ENCODE measurements around the gene ZNF83. TPM values are rescaled to one million over a fixed set of nuclear protein-coding genes. Genes with fewer than 3 reads are reported as not detected.

ZNF83 gene
- total RNA-seq, 1 experiment from 2014 or later = 5.3 TPM

DNA sequence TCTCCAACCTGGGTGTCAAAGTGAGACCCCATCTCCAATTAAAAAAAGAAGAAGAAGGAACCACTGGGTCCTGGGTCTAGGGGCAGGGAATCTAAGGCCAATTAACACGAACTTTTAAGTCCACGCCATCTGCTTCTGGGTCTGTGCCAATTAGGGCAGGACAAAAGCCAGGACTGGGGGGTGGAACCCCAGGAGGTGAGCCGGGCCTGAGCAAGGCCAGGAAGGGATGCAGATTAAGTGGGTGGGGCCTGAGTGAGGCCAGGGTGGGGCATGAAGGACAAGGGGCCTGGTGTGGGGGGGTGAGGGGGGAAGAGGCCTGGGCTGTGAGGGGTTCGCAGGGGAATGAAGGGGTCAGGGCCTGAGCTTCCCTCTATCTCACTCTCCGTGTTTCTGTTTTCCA is 26.3 kb upstream of the ZNF83 start:
- TF ChIP-seq, protein P1, sequence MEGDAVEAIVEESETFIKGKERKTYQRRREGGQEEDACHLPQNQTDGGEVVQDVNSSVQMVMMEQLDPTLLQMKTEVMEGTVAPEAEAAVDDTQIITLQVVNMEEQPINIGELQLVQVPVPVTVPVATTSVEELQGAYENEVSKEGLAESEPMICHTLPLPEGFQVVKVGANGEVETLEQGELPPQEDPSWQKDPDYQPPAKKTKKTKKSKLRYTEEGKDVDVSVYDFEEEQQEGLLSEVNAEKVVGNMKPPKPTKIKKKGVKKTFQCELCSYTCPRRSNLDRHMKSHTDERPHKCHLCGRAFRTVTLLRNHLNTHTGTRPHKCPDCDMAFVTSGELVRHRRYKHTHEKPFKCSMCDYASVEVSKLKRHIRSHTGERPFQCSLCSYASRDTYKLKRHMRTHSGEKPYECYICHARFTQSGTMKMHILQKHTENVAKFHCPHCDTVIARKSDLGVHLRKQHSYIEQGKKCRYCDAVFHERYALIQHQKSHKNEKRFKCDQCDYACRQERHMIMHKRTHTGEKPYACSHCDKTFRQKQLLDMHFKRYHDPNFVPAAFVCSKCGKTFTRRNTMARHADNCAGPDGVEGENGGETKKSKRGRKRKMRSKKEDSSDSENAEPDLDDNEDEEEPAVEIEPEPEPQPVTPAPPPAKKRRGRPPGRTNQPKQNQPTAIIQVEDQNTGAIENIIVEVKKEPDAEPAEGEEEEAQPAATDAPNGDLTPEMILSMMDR (IDR thresholded peaks at IDR 0.05; ENCODE audit: unreplicated experiment) = no peak
- no peak for DNase-seq
- CTCF ChIA-PET = interaction anchor here (0.6 kb wide), 1 partner anchor 525 kb away, joined by 3 read pairs; the partner anchor contains the start of gene ZNF616
- peaks cover 17% of the 10 kb centered on the region for H3K9me3 Mint-ChIP-seq (ENCODE audit: low read depth, unreplicated experiment)
- no peaks in the 10 kb centered on the region for H3K36me3 Mint-ChIP-seq (ENCODE audit: insufficient read depth, unreplicated experiment)
- H3K4me3 Mint-ChIP-seq (ENCODE audit: low read depth, unreplicated experiment) = no peak overlapping the region
- BruUV-seq (replicated peaks) = no TSS peak
- intact Hi-C loops (cut with micrococcal nuclease; ENCODE audit: unreplicated experiment) = no loop called here
- H3K4me1 Mint-ChIP-seq (ENCODE audit: low read depth, unreplicated experiment) = no peaks in the 10 kb centered on the region
- H3K27me3 Mint-ChIP-seq (ENCODE audit: unreplicated experiment) = no peaks in the 10 kb centered on the region
- no peak overlapping the region for H3K27ac Mint-ChIP-seq (ENCODE audit: unreplicated experiment)

DNA sequence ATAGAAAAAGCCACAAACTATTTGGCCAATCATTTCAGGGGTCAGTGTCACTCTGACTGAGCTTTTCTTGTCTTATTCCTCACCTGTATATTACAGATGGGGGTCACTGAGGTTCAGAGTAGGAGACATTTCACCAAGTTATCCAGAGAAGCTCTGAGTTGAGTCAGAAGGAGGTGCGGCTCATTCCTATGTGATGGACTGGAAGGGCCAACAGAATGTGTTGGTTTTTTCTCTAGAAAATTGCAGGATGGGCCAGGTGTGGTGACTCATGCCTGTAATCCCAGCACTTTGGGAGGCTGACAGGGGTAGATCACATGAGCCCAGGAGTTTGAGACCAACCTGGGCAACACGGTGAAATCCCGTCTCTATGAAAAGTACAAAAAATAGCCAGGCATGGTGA is 24.5 kb upstream of the ZNF83 start:
- intact Hi-C loops (cut with micrococcal nuclease; ENCODE audit: unreplicated experiment) = no loop called here
- H3K27me3 Mint-ChIP-seq (ENCODE audit: unreplicated experiment) = no peaks in the 10 kb centered on the region
- H3K9me3 Mint-ChIP-seq (ENCODE audit: low read depth, unreplicated experiment) = peaks cover 24% of the 10 kb centered on the region
- TF ChIP-seq, protein P1 (IDR thresholded peaks at IDR 0.05; ENCODE audit: unreplicated experiment) = no peak
- H3K4me3 Mint-ChIP-seq (ENCODE audit: low read depth, unreplicated experiment) = no peak overlapping the region
- no peak overlapping the region for H3K27ac Mint-ChIP-seq (ENCODE audit: unreplicated experiment)
- CTCF ChIA-PET = interaction anchor here (0.5 kb wide), 1 partner anchor 369 kb away, joined by 4 read pairs; no protein-coding TSS in a partner anchor
- DNase-seq = no peak
- no peaks in the 10 kb centered on the region for H3K4me1 Mint-ChIP-seq (ENCODE audit: low read depth, unreplicated experiment)
- BruUV-seq (replicated peaks) = no TSS peak
- no peaks in the 10 kb centered on the region for H3K36me3 Mint-ChIP-seq (ENCODE audit: insufficient read depth, unreplicated experiment)

DNA sequence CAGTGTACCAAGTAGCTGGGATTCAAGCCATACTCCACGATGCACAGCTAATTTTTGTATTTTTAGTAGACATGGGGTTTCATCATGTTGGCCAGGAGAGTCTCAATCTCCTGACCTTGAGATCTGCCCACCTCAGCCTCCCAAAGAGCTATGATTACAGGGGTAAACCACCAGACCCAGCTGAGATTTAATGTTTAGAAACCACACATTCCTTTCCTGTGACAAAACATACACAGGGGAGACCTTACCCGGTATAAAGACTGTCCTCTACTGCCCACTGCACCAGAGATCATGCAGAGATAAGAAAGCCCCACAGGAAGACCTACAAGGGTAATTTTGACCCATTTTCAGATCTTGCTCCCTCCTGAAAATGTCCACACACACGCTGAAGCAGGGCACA is 22.8 kb upstream of the ZNF83 start:
- Mint-ChIP-seq H3K4me3 (ENCODE audit: low read depth, unreplicated experiment) (no peak overlapping the region), H3K27ac (ENCODE audit: unreplicated experiment) (no peak overlapping the region), H3K9me3 (ENCODE audit: low read depth, unreplicated experiment) (peaks cover 18% of the 10 kb centered on the region), H3K27me3 (ENCODE audit: unreplicated experiment) (no peaks in the 10 kb centered on the region), H3K4me1 (ENCODE audit: low read depth, unreplicated experiment) (no peaks in the 10 kb centered on the region), H3K36me3 (ENCODE audit: insufficient read depth, unreplicated experiment) (no peaks in the 10 kb centered on the region)
- CTCF ChIA-PET = no interaction called here
- BruUV-seq (replicated peaks) = no TSS peak
- TF ChIP-seq, protein P1 (IDR thresholded peaks at IDR 0.05; ENCODE audit: unreplicated experiment) = no peak
- intact Hi-C loops (cut with micrococcal nuclease; ENCODE audit: unreplicated experiment) = no loop called here
- DNase-seq = no peak

DNA sequence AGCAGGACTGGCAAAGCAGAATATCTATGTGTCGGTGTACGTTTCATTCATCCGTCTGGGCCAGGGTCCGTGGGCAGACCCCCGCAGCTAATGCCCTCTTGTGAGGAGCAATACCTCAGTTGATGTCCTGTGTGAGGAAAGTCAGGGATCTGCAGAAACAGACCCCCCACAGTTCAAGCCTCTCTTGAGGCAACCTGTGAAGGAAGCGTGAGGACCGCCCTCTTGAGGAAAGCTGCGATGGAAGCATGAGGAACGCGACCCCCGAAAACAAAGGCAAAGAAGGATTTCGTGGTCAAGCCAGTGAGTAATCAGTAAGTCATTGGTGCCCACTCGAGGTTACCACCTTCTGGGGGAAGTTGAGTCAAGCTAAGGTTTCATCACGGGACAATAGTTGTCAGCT is 20.9 kb upstream of the ZNF83 start:
- TF ChIP-seq, protein P1 (IDR thresholded peaks at IDR 0.05; ENCODE audit: unreplicated experiment) = no peak
- intact Hi-C loops (cut with micrococcal nuclease; ENCODE audit: unreplicated experiment) = no loop called here
- BruUV-seq (replicated peaks) = no TSS peak
- H3K27ac Mint-ChIP-seq (ENCODE audit: unreplicated experiment) = no peak overlapping the region
- no peak overlapping the region for H3K4me3 Mint-ChIP-seq (ENCODE audit: low read depth, unreplicated experiment)
- DNase-seq = no peak
- H3K36me3 Mint-ChIP-seq (ENCODE audit: insufficient read depth, unreplicated experiment) = no peaks in the 10 kb centered on the region
- peaks cover 16% of the 10 kb centered on the region for H3K9me3 Mint-ChIP-seq (ENCODE audit: low read depth, unreplicated experiment)
- CTCF ChIA-PET = no interaction called here
- no peaks in the 10 kb centered on the region for H3K27me3 Mint-ChIP-seq (ENCODE audit: unreplicated experiment)
- H3K4me1 Mint-ChIP-seq (ENCODE audit: low read depth, unreplicated experiment) = no peaks in the 10 kb centered on the region

Data from Calu3 (cell line).